Kidney (tissue), 14 donors: ENCODE results near the gene RAB29. TPM values are rescaled to one million over a fixed set of nuclear protein-coding genes. Genes with fewer than 3 reads are reported as not detected.

Source experiments
- DNase-seq, 5 donors: peaks; one replicate each; pipeline ENCODE4 v3.0.0-alpha.2; 2013 to 2020
- FAIRE-seq: peaks from 2 replicates; lab custom pipeline; 2012; peaks lifted over from hg19 to GRCh38; lab: Jason Lieb, UNC
- H3K27ac ChIP-seq, 2 donors: one replicate each; pipeline ENCODE4 v1.7.0; 2013; ENCODE audit warnings: low read depth in 2 of 2, low read length in 2 of 2, inconsistent platforms in 1 of 2
- H3K27me3 ChIP-seq: one replicate; pipeline ENCODE4 v1.7.1; 2013; ENCODE audit warnings: low read length, inconsistent platforms; ENCODE audit not compliant: control insufficient read depth, insufficient read depth
- H3K36me3 ChIP-seq, 3 donors: one replicate each; pipeline versions ENCODE4 v1.7.0 to v1.7.1; 2013; ENCODE audit warnings: low read length in 3 of 3, control low read depth in 1 of 3, inconsistent platforms in 1 of 3; ENCODE audit not compliant: insufficient read depth in 3 of 3, control insufficient read depth in 2 of 3
- H3K4me1 ChIP-seq, 3 donors: one replicate each; pipeline versions ENCODE4 v1.7.0 to v1.7.1; 2013; ENCODE audit warnings: low read length in 3 of 3, inconsistent platforms in 1 of 3, low read depth in 1 of 3; ENCODE audit not compliant: control insufficient read depth in 2 of 3, insufficient read depth in 2 of 3
- H3K4me3 ChIP-seq, 3 donors: one replicate each; pipeline versions ENCODE4 v1.7.0 to v1.8.1; 2013; ENCODE audit warnings: low read length in 3 of 3, control low read depth in 1 of 3, inconsistent platforms in 1 of 3
- H3K9ac ChIP-seq, 3 donors: one replicate each; pipeline versions ENCODE4 v1.7.0 to v1.7.1; 2013; ENCODE audit warnings: low read length in 3 of 3, control low read depth in 1 of 3, inconsistent platforms in 1 of 3
- H3K9me3 ChIP-seq, 3 donors: one replicate each; pipeline versions ENCODE4 v1.7.0 to v1.7.1; 2013; ENCODE audit warnings: low read length in 3 of 3, control low read depth in 1 of 3, inconsistent platforms in 1 of 3; ENCODE audit not compliant: control insufficient read depth in 2 of 3, insufficient read depth in 1 of 3
- CTCF ChIP-seq: IDR thresholded peaks from 3 replicates; pipeline ENCODE4 v1.5.1; 2012; ENCODE audit warnings: mild to moderate bottlenecking, moderate library complexity, borderline replicate concordance; ENCODE audit not compliant: insufficient read depth; ENCODE audit errors: extremely low read depth
- intact Hi-C: fragments of 100-400 bp; cut with DNase I; formaldehyde crosslinking; loops from one replicate; pipeline ENCODE4 v1.11.1; 2022
- polyA plus RNA-seq: library from polyadenylated mRNA; stranded (reverse); fragments of 350-450 nt; fragmentation: Illumina TruSeq; extraction: RNeasy Lipid Tissue Mini Kit (QIAGEN cat#74804); gene quantifications from one replicate; pipeline ENCODE4 v1.2.3, GENCODE V29; 2014; ENCODE audit warnings: low read depth, low replicate concordance; ENCODE audit not compliant: insufficient read depth
- total RNA-seq: library from RNA; stranded (reverse); fragmentation: NEBNext Ultra II Directional; extraction: Animal tissue kit (Norgen Biotek cat#: 25700); gene quantifications from one replicate; pipeline ENCODE4 v1.2.1, GENCODE V29; 2021
- donor health status: control.
- donor health status: control.
- donor health status: control.
- donor health status: control.
- donor health status: control.
- donor health status: DM: yes; HTN: yes; CAD: no.
- donor health status: Normal renal cell carcinoma (clear cell type).

The RAB29 gene
- total and polyA plus RNA-seq, 2 donors from 2014 or later = 25.9 to 52.4 TPM

GRCh38 chr1:205770618-205771017 is 4.7 kb downstream of the RAB29 start:
- Histone ChIP-seq H3K9ac (no peak overlapping the region), H3K4me3 (no peak overlapping the region), H3K9me3 (no peaks in the 10 kb centered on the region), H3K36me3 (peaks cover 0 to 6% (median 2%) of the 10 kb centered on the region in 3 donors), H3K27ac (no peak overlapping the region), H3K27me3 (peaks cover 4% of the 10 kb centered on the region), H3K4me1 (peaks cover 0 to 8% (median 0%) of the 10 kb centered on the region in 3 donors)
- intact Hi-C loops = no loop called here
- TF ChIP-seq CTCF = no peak
- DNase-seq (no peak), FAIRE-seq (no peak)

- Histone ChIP-seq H3K4me3 (no peak overlapping the region), H3K9me3 (no peaks in the 10 kb centered on the region), H3K9ac (no peak overlapping the region), H3K36me3 (peaks cover 0 to 6% (median 2%) of the 10 kb centered on the region in 3 donors), H3K4me1 (peaks cover 0 to 8% (median 0%) of the 10 kb centered on the region in 3 donors), H3K27me3 (peaks cover 4% of the 10 kb centered on the region), H3K27ac (no peak overlapping the region)
- DNase-seq = no peak
- intact Hi-C loops = no loop called here
- FAIRE-seq = no peak
- TF ChIP-seq CTCF = no peak
Observed at GRCh38 chr1:205769641-205770365, 5.5 kb downstream of the RAB29 start.

GRCh38 chr1:205767248-205767647 is 8.0 kb downstream of the RAB29 start:
- H3K36me3 ChIP-seq = peaks cover 0 to 6% (median 2%) of the 10 kb centered on the region in 3 donors
- no peak for TF ChIP-seq CTCF
- FAIRE-seq (no peak), DNase-seq (no peak)
- no peak overlapping the region for H3K4me3 ChIP-seq
- no peak overlapping the region for H3K9ac ChIP-seq
- no peaks in the 10 kb centered on the region for H3K9me3 ChIP-seq
- no peaks in the 10 kb centered on the region for H3K27me3 ChIP-seq
- intact Hi-C loops = no loop called here
- H3K4me1 ChIP-seq = peaks cover 0 to 5% (median 0%) of the 10 kb centered on the region in 3 donors
- H3K27ac ChIP-seq = no peak overlapping the region

GRCh38 chr1:205766570-205766969 is 8.7 kb downstream of the RAB29 start:
- FAIRE-seq = no peak
- H3K9ac ChIP-seq = no peak overlapping the region
- DNase-seq = no peak
- intact Hi-C loops = no loop called here
- H3K4me3 ChIP-seq = no peak overlapping the region
- no peaks in the 10 kb centered on the region for H3K27me3 ChIP-seq
- H3K27ac ChIP-seq = no peak overlapping the region
- TF ChIP-seq CTCF = no peak
- peaks cover 0 to 4% (median 0%) of the 10 kb centered on the region in 3 donors for H3K4me1 ChIP-seq
- peaks cover 0 to 6% (median 2%) of the 10 kb centered on the region in 3 donors for H3K36me3 ChIP-seq
- H3K9me3 ChIP-seq = no peaks in the 10 kb centered on the region
